Measurements from ENCODE around the gene HEATR5B. TPM values are rescaled to one million over a fixed set of nuclear protein-coding genes. Genes with fewer than 3 reads are reported as not detected.
"Not testable (repeated sequence)": the region's sequence is repeated elsewhere in the genome, so short reads cannot be mapped to it uniquely, and the experiment has no call there.

HEATR5B gene
- total RNA-seq, 1 donor from 2014 or later = 16.9 TPM

DNA sequence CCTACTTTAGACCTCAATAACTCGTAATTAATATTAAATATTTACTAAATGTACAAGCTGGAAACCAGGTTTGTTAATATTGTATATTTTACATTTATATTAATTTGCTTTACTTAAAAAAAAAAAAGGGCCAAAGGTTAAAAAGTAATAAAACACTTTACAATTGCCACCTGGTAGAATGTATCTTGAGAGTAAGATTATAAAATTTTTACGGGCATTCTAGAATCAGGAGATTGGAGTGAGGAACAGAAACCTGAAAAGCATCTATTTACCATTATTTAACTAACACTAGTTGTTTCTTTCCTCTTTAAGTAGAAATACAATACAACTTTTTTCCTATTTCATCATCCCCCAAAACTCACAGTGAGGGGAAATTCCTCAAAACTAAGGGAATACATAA is 102.3 kb downstream of the HEATR5B start:
- no peak for DNase-seq (ENCODE audit: low spot score)

DNA sequence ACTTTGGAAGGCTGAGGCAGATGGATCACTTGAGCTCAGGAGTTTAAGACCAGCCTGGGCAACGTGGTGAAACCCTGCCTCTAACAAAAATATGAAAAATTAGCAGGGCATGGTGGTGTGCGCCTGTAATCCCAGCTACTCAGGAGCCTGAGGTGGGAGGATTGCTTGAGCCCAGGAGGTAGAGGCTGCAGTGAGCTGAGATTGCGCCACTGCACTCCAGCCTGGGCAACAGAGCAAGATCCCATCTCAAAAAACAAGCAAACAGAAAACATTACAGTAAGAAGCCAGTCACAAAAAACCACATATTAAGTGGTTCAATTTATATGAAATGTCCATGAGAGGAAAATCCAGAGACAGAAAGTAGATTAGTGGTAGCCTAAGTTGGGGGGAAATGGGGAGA is 105.2 kb downstream of the HEATR5B start:
- DNase-seq (ENCODE audit: low spot score) = not testable (repeated sequence)

GRCh38 chr2:36976065-36976464 is 108.1 kb downstream of the HEATR5B start:
- DNase-seq (ENCODE audit: low spot score) = no peak

- no peak for DNase-seq (ENCODE audit: low spot score)
These were observed 108.9 kb downstream of the HEATR5B start for GRCh38 chr2:36975306-36975705.

GRCh38 chr2:36973320-36973719 is 110.9 kb downstream of the HEATR5B start:
- no peak for DNase-seq (ENCODE audit: low spot score)

GRCh38 chr2:36971990-36972389 is 112.2 kb downstream of the HEATR5B start:
- DNase-seq (ENCODE audit: low spot score) = no peak

GRCh38 chr2:36967236-36967876 is 116.8 kb downstream of the HEATR5B start:
- DNase-seq (ENCODE audit: low spot score) = no peak

DNA sequence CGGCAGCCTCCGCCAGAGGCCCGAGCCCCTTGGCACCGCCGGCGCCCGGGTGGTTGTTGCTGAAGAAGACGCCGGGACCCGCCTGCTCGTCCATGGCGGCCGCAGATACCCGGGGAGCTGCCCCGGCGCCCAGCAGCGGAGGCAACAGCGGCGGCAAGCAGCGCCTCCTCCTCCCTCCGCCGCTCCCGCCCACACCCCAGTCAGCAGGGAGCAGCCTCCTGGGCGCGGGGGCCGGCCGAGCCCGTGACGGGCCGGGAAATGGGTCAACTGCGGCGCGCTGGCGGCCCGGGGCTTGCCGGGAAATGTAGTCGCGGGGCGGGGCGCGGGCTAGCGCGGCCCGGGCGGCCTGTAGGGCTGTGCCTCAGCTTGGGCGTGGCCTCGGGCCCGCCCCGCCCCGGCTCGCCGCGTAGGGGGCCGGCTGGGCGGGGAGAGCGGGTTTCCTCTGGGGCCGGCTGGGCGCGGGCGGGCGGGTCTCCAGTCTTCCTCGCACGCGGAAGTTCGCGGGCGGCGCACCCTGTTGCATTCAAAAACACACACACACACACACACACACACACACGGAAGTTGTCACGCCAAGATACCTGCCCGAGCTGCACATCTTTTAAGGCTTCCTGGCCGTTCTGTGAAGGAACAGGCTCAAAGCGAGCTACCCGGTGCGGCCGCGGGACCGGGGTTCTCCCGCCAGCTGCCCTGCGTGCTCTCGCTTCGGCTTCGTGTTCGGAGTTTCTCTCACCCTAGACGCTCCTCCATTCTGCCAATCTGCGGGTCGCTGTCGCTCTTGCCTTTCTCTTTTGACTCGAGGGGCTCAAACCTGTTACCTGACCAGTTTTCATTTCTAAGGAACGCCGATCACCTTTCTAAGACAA is 117.6 kb downstream of the HEATR5B start, which contains the start of gene STRN:
Gene STRN, minus strand, starts transcription at position 167 of the 866 bp plus-strand sequence. Its CDS starts 73 bp downstream, at position 94.
- DNase-seq (ENCODE audit: low spot score) = peak; percentile 99

DNA sequence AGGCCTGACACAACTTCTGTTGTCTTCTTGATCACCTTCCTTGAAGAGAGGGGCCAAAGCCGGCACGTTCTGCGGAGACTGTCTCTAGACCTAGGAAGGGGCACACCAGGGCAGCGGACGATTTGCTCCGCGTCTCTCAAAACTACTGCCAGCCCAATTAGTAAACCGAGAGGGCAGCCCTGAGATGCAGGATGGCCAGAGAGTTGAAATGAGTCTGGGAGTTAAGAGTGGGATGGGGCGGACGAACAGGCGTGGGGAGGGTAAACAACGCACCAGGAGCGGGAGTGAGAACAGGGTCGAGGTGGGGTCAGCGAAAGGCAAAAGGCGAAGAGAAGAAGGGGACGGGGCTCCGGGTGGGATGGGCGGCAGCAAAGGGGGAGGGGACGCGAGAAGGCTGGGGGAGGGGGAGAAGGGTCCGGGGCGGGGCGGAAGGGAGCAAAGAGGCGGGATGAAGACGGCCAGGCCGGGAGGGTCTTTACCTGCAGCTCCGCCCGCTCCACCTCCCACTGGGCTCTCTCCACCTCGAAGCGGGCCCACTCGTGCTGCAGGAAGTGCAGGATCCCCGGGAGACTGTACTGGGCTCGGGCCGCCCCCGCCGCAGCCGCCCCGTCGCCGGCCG is 118.3 kb downstream of the HEATR5B start:
- peak; percentile 62 for DNase-seq (ENCODE audit: low spot score)

GRCh38 chr2:36965206-36965605 is 119.0 kb downstream of the HEATR5B start:
- peak; percentile 91 for DNase-seq (ENCODE audit: low spot score)

GRCh38 chr2:36964496-36965058 is 119.6 kb downstream of the HEATR5B start:
- DNase-seq (ENCODE audit: low spot score) = no peak

DNA sequence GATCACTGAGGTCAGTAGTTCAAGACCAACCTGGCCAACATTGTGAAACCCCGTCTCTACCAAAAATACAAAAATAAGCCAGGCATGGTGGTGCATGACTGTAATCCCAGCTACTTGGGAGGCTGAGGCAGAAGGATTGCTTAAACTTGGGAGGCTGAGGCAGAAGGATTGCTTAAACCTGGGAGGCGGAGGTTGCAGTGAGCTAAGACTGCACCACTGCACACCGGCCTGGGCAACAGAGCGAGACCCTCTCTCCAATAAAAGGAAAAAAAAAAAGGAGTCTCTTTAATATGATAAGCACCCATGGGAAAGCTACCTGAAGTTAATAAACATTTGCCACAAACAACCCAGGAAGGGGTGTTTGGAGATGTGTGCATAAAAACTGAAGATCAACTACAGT is 120.4 kb downstream of the HEATR5B start:
- DNase-seq (ENCODE audit: low spot score) = no peak

- no peak for DNase-seq (ENCODE audit: low spot score)
These were observed 121.1 kb downstream of the HEATR5B start for GRCh38 chr2:36963106-36963505.

GRCh38 chr2:36960773-36961172 is 123.4 kb downstream of the HEATR5B start:
- no peak for DNase-seq (ENCODE audit: low spot score)

DNA sequence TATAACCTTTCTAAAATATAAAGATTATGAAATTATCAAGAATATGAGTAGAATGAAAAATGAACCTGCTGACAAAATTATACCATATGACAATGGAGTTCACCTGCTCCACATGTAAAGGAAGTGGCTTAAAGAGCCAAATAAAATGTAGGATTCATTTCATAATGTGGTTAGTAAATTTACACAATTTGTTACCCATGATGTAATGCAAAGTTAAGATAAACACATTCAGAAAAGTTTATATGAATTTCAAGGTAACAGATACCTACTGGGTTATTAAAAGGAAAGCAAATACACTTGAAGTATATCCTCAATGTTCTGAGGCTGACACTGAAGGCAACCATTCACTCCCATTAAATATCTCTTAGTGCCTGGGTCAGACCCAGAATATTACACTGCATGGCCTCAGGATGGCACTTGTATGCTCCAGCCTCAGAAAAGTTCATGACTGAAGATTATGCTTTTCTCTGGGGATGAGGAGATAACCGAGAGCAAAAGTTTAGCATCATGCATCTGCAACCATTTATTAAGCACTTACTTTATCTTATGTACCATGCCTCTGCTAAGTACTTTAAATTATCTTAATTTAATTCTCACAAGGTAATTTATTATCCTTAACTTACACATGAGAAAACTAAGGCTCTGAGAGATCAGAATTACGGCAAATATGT is 124.0 kb downstream of the HEATR5B start:
- DNase-seq (ENCODE audit: low spot score) = no peak

GRCh38 chr2:36954977-36955607 is 129.1 kb downstream of the HEATR5B start:
- no peak for DNase-seq (ENCODE audit: low spot score)

DNA sequence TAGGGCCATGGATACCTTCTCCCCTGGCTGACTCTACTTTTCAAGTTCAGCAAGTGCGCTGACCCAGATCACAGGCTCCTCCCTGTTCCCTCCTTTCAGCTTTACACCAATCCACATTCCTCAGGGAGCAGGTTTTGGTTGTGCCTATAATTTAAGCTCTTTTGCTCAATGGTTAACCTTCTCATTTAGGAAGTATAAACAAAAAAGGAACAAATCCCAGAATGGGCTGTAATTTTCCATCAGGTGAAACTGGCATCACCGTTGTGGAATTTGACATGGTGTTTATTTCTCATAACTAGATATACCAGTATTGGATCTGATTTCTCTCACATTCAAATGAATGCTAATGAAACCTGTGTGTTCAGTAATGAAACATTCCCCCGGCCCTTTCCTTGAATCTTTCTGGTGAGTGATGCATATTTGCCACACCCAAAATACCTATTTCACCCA is 131.4 kb downstream of the HEATR5B start:
- DNase-seq (ENCODE audit: low spot score) = no peak

GRCh38 chr2:36951574-36951973 is 132.6 kb downstream of the HEATR5B start:
- DNase-seq (ENCODE audit: low spot score) = no peak

DNA sequence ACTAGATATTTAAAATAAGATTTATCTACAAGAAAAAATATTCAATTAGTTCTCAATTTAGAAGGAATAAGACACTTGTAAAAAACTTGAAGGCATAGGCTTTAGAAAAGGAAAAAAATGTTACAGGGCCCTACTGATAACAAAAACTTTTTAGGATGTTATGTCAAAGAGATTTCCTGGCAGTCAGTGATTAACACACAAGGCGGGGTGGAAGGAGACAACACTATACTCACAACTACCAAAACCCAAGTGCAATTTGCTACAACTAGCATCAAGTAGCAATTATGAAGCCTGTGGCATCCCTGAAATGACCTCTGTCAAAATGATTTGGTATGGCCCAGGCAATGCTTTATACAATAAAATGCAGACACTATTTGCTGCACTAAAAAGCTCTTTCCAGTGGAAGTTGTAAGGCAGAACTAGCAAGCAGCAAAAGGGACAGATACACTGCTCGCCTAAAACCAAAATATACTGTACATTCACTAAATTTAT is 133.1 kb downstream of the HEATR5B start:
- DNase-seq (ENCODE audit: low spot score) = no peak

DNA sequence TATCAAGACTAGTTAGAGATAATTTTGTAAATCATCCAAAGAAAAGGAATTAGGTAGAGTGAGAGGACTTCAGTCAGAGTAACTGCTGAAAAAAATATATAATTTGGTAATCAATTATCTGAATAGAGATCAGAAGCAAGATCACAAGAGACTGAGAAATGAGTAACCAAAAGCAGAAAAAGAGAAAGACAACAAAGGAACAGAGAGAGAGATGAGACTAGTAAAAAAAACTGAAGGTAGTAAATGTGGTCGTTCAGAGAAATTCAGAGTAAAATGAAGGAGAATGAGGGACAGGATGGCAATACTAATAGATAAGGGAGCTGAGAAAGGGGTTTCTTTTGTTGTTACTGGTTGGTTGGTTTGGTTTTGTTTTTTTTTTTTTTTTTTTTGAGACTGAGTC is 134.3 kb downstream of the HEATR5B start:
- no peak for DNase-seq (ENCODE audit: low spot score)

- DNase-seq (ENCODE audit: low spot score) = not testable (repeated sequence)
These were observed 138.9 kb downstream of the HEATR5B start for GRCh38 chr2:36945240-36945639.

All from umbilical cord (tissue), 2 donors.